H9 (cell line): ENCODE data around the gene EFCAB11. TPM values are rescaled to one million over a fixed set of nuclear protein-coding genes. Genes with fewer than 3 reads are reported as not detected.

Experiments used
- DNase-seq: peaks from one replicate; pipeline ENCODE4 v3.0.0-alpha.2; 2017
- H2AFZ ChIP-seq: one replicate; pipeline ENCODE4 v1.6.1; 2013; ENCODE audit warnings: mild to moderate bottlenecking, low read length, control low read depth, moderate library complexity
- H2AK5ac ChIP-seq: 2 replicates; pipeline ENCODE4 v1.6.1; 2013; ENCODE audit warnings: low read length, control low read depth, mixed read lengths; ENCODE audit not compliant: insufficient read length
- H2BK120ac ChIP-seq: one replicate; pipeline ENCODE4 v1.6.1; 2013; ENCODE audit warnings: low read depth, mild to moderate bottlenecking, low read length, control low read depth, inconsistent platforms; ENCODE audit not compliant: poor library complexity, severe bottlenecking
- H2BK12ac ChIP-seq: 2 replicates; pipeline ENCODE4 v1.6.1; 2013; ENCODE audit warnings: low read length, control low read depth, mixed read lengths, low read depth; ENCODE audit not compliant: insufficient read length
- H2BK15ac ChIP-seq: 2 replicates; pipeline ENCODE4 v1.6.1; 2013; ENCODE audit warnings: low read depth, low read length, control low read depth
- H2BK20ac ChIP-seq: one replicate; pipeline ENCODE4 v1.6.1; 2013; ENCODE audit warnings: low read depth, mild to moderate bottlenecking, low read length, control low read depth, inconsistent platforms; ENCODE audit not compliant: poor library complexity, severe bottlenecking
- H2BK5ac ChIP-seq: 2 replicates; pipeline ENCODE4 v1.6.1; 2013; ENCODE audit warnings: low read length, control low read depth, mixed read lengths; ENCODE audit not compliant: insufficient read length
- H3K14ac ChIP-seq: 2 replicates; pipeline ENCODE4 v1.6.1; 2013; ENCODE audit warnings: low read length, control low read depth; ENCODE audit not compliant: insufficient read depth
- H3K18ac ChIP-seq: 2 replicates; pipeline ENCODE4 v1.6.1; 2013; ENCODE audit warnings: low read depth, mild to moderate bottlenecking, mixed read lengths, low read length, control low read depth; ENCODE audit not compliant: insufficient read length
- H3K23ac ChIP-seq: 2 replicates; pipeline ENCODE4 v1.6.1; 2013; ENCODE audit warnings: low read length, control low read depth, mixed read lengths, low read depth; ENCODE audit not compliant: insufficient read length
- H3K23me2 ChIP-seq: 2 replicates; pipeline ENCODE4 v1.6.1; 2013; ENCODE audit warnings: low read depth, mild to moderate bottlenecking, mixed read lengths, low read length, control low read depth; ENCODE audit not compliant: insufficient read length, poor library complexity, severe bottlenecking
- H3K27ac ChIP-seq: 2 replicates; pipeline ENCODE4 v1.5.1; 2013; ENCODE audit warnings: low read length, control low read depth, mixed read lengths, low read depth; ENCODE audit not compliant: insufficient read length
- H3K27me3 ChIP-seq: 2 replicates; pipeline ENCODE4 v1.6.1; 2013; ENCODE audit warnings: low read length, control low read depth, inconsistent platforms; ENCODE audit not compliant: insufficient read depth
- H3K4ac ChIP-seq: 2 replicates; pipeline ENCODE4 v1.6.1; 2013; ENCODE audit warnings: low read depth, mild to moderate bottlenecking, control low read depth, inconsistent platforms, low read length, moderate library complexity
- H3K4me1 ChIP-seq: 2 replicates; pipeline ENCODE4 v1.6.1; 2013; ENCODE audit warnings: low read length, control low read depth, inconsistent platforms; ENCODE audit not compliant: insufficient read depth
- H3K4me2 ChIP-seq: 2 replicates; pipeline ENCODE4 v1.6.1; 2013; ENCODE audit warnings: low read length, control low read depth, mixed read lengths; ENCODE audit not compliant: insufficient read length, insufficient read depth
- H3K56ac ChIP-seq: 2 replicates; pipeline ENCODE4 v1.6.1; 2013; ENCODE audit warnings: low read depth, mild to moderate bottlenecking, mixed read lengths, low read length, control low read depth; ENCODE audit not compliant: insufficient read length
- H3K79me1 ChIP-seq: 2 replicates; pipeline ENCODE4 v1.6.1; 2013; ENCODE audit warnings: low read depth, mild to moderate bottlenecking, moderate library complexity, low read length, control low read depth, inconsistent platforms; ENCODE audit not compliant: insufficient read depth, poor library complexity, severe bottlenecking
- H3K79me2 ChIP-seq: 2 replicates; pipeline ENCODE4 v1.6.1; 2013; ENCODE audit warnings: low read length, control low read depth, inconsistent platforms; ENCODE audit not compliant: insufficient read depth
- H3K9ac ChIP-seq: 2 replicates; pipeline ENCODE4 v1.6.1; 2013; ENCODE audit warnings: low read length, control low read depth, mixed read lengths; ENCODE audit not compliant: insufficient read length; ENCODE audit errors: extremely low read depth
- H3K9me3 ChIP-seq: one replicate; pipeline ENCODE4 v1.6.1; 2013; ENCODE audit warnings: low read depth, low read length, inconsistent platforms; ENCODE audit not compliant: control insufficient read depth
- H3T11ph ChIP-seq: one replicate; pipeline ENCODE4 v1.6.1; 2013; ENCODE audit warnings: mild to moderate bottlenecking, low read length, control low read depth, inconsistent platforms
- H4K20me1 ChIP-seq: one replicate; pipeline ENCODE4 v1.6.1; 2013; ENCODE audit not compliant: control insufficient read depth, insufficient read length, insufficient read depth
- H4K5ac ChIP-seq: 2 replicates; pipeline ENCODE4 v1.6.1; 2013; ENCODE audit warnings: low read depth, mild to moderate bottlenecking, mixed read lengths, low read length, control low read depth; ENCODE audit not compliant: insufficient read length
- H4K8ac ChIP-seq: replicated peaks from 2 replicates; pipeline ENCODE4 v1.6.1; 2013; ENCODE audit warnings: low read length, control low read depth, mixed read lengths, low read depth; ENCODE audit not compliant: insufficient read length
- H4K91ac ChIP-seq: 2 replicates; pipeline ENCODE4 v1.6.1; 2013; ENCODE audit warnings: low read depth, mild to moderate bottlenecking, moderate library complexity, mixed read lengths, low read length, control low read depth; ENCODE audit not compliant: insufficient read length
- H3K27ac Mint-ChIP-seq, 3 experiments: 2 replicates in 2 of 3; 3 replicates in 1 of 3; pipeline ENCODE4 v1.8.0; 2020 to 2021; ENCODE audit warnings: mixed read lengths in 3 of 3, mild to moderate bottlenecking in 1 of 3, moderate library complexity in 1 of 3
- H3K27me3 Mint-ChIP-seq: 2 replicates; pipeline ENCODE4 v1.8.0; 2021; ENCODE audit warnings: low read depth, mild to moderate bottlenecking, moderate library complexity, mixed read lengths
- H3K36me3 Mint-ChIP-seq, 3 experiments: 2 replicates in 2 of 3; 3 replicates in 1 of 3; pipeline ENCODE4 v1.8.0; 2020 to 2021; ENCODE audit warnings: low read depth in 3 of 3, mixed read lengths in 3 of 3; ENCODE audit not compliant: insufficient read depth in 1 of 3
- H3K4me1 Mint-ChIP-seq, 2 experiments: 2 replicates each; pipeline ENCODE4 v1.8.0; 2020; ENCODE audit warnings: mixed read lengths in 2 of 2
- H3K4me3 Mint-ChIP-seq, 2 experiments: 2 replicates in 1 of 2; 3 replicates in 1 of 2; pipeline ENCODE4 v1.8.0; 2020 to 2021; ENCODE audit warnings: mild to moderate bottlenecking in 2 of 2, mixed read lengths in 2 of 2, moderate library complexity in 1 of 2
- H3K9me3 Mint-ChIP-seq, 2 experiments: 2 replicates in 1 of 2; 3 replicates in 1 of 2; pipeline ENCODE4 v1.8.0; 2020; ENCODE audit warnings: mild to moderate bottlenecking in 2 of 2, mixed read lengths in 2 of 2, moderate library complexity in 1 of 2
- CTCF ChIP-seq: fragments of 200-600 bp; sonication (generic); conservative IDR thresholded peaks from 3 replicates; pipeline ENCODE4 v1.8.0; 2021; ENCODE audit warnings: antibody characterized with exemption, mild to moderate bottlenecking
- WGBS: extraction: QIAGEN DNeasy Blood & Tissue Kit; methylation state at CpG from one replicate; pipeline ENCODE4 v1.1.7; 2013; ENCODE audit warnings: missing lambda C conversion rate, low lambda C conversion rate, mixed read lengths; ENCODE audit not compliant: insufficient read length; ENCODE audit errors: extremely low coverage; 5-methylcytosine and 5-hydroxymethylcytosine counted together
- total RNA-seq: library from RNA; stranded (reverse); gene quantifications from 2 replicates; pipeline ENCODE4 v1.2.1, GENCODE V29; 2021

Gene EFCAB11
- total RNA-seq, 1 experiment from 2014 or later = 17.4 TPM

GRCh38 chr14:89746654-89747053 is 207.9 kb downstream of the EFCAB11 start:
- Histone ChIP-seq H3K79me1 (no peaks in the 10 kb centered on the region), H2BK20ac (no peak overlapping the region), H4K91ac (no peak overlapping the region), H4K8ac (no peak overlapping the region), H2BK15ac (no peak overlapping the region), H2BK5ac (no peak overlapping the region), H3K27ac (no peak overlapping the region), H3K56ac (no peak overlapping the region), H3K14ac (no peak overlapping the region), H3K18ac (no peak overlapping the region), H2AFZ (no peak overlapping the region), H2BK12ac (no peak overlapping the region), H3K4me2 (no peak overlapping the region), H2AK5ac (no peak overlapping the region), H3K23ac (no peak overlapping the region), H4K20me1 (no peaks in the 10 kb centered on the region), H3K4ac (no peak overlapping the region), H3K79me2 (no peaks in the 10 kb centered on the region), H3K4me1 (no peaks in the 10 kb centered on the region), H3K9ac (no peak overlapping the region), H4K5ac (no peak overlapping the region), H2BK120ac (no peak overlapping the region), H3K23me2 (no peaks in the 10 kb centered on the region), H3T11ph (no peak overlapping the region), H3K9me3 (no peaks in the 10 kb centered on the region), H3K27me3 (no peaks in the 10 kb centered on the region)
- Mint-ChIP-seq H3K27ac (no peak overlapping the region), H3K36me3 (peaks cover 13 to 20% (median 16%) of the 10 kb centered on the region in 3 experiments), H3K27me3 (no peaks in the 10 kb centered on the region), H3K4me1 (no peaks in the 10 kb centered on the region), H3K9me3 (peaks cover 17 to 24% of the 10 kb centered on the region in 2 experiments), H3K4me3 (no peak overlapping the region)
- WGBS = no CpG with 5 or more reads among the region's 2 CpGs
- no peak for DNase-seq
- no peak for TF ChIP-seq CTCF
